ENCODE data around the gene HSD17B1. TPM values are rescaled to one million over a fixed set of nuclear protein-coding genes. Genes with fewer than 3 reads are reported as not detected.

HSD17B1 gene
- total and polyA plus RNA-seq, 12 donors = 0.50 to 2.6 (median 0.89) TPM

DNA sequence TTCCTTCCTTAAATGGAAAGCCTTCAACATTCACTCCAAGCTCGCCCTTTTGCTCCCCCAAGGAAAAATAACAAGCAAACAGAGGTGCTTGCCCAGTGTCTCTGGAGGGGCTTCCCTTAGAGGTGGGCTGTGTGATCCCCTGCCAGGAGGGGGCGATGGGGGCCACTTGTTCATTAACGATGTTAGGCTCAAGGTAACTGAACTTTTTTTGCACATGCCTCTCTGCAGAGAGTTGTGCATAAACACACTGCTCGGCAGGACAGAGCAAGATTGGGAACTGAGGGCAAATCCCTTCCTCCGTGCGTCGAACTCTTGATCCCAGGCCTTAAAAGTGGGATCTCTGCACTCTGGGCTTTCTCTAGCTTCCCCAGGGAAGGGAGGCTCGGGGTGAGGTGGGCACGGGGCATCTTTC lies 32.2 kb upstream of the HSD17B1 start:
- peak overlapping the region; percentile 92 to 98 (median 95) for H3K27ac ChIP-seq
- H3K4me3 ChIP-seq = peak overlapping the region in 1 of 10 donors; percentile 17
- peaks cover 0 to 42% (median 0%) of the 10 kb centered on the region in 9 donors for H3K36me3 ChIP-seq
- ATAC-seq (peak in 2 of 8 donors; percentile 3 to 4), DNase-seq (no peak)
- intact Hi-C loops (cut with DNase I) = loop anchor here in 5 of 10 donors (5.0 to 10.0 kb wide), 6 partner anchors 93 to 556 kb away; partner anchors contain the start of genes CNP (in 1 of the 5), HCRT (in 1 of the 5), HSPB9 (in 1 of the 5) and KAT2A (in 1 of the 5)
- 37 to 48% methylated on average over 9 of the region's 9 CpGs for WGBS, 2 donors
- no peaks in the 10 kb centered on the region for H3K27me3 ChIP-seq
- TF ChIP-seq, protein P1, sequence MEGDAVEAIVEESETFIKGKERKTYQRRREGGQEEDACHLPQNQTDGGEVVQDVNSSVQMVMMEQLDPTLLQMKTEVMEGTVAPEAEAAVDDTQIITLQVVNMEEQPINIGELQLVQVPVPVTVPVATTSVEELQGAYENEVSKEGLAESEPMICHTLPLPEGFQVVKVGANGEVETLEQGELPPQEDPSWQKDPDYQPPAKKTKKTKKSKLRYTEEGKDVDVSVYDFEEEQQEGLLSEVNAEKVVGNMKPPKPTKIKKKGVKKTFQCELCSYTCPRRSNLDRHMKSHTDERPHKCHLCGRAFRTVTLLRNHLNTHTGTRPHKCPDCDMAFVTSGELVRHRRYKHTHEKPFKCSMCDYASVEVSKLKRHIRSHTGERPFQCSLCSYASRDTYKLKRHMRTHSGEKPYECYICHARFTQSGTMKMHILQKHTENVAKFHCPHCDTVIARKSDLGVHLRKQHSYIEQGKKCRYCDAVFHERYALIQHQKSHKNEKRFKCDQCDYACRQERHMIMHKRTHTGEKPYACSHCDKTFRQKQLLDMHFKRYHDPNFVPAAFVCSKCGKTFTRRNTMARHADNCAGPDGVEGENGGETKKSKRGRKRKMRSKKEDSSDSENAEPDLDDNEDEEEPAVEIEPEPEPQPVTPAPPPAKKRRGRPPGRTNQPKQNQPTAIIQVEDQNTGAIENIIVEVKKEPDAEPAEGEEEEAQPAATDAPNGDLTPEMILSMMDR (IDR thresholded peaks at IDR 0.05) = peak in 7 of 9 donors; percentile 9 to 48 (median 29)
- H3K4me1 ChIP-seq = peaks cover 60 to 95% (median 80%) of the 10 kb centered on the region in 9 donors
- no peaks in the 10 kb centered on the region for H3K9me3 ChIP-seq

DNA sequence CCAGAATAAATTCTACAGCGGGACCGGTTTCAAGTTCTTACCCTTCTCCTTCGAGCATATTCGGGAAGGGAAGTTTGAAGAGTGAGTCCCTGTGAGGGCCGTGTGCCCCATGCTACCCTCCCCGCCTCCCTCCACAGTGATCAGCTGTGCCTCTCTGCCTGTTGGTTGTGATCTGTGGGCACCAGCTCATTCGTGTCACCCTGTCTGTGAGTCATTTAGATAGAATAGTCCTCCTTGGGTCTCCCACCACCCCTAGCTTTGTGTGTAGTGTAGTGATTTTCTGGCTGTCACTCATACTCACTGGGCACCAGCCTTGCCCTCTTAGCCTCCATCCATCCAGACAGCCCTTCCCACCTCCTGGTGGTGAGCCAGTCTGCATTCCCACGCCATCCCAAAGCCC lies 31.7 kb upstream of the HSD17B1 start:
- intact Hi-C loops (cut with DNase I) = loop anchor here in 5 of 10 donors (5.0 to 10.0 kb wide), 6 partner anchors 94 to 556 kb away; partner anchors contain the start of genes CNP (in 1 of the 5), HCRT (in 1 of the 5), HSPB9 (in 1 of the 5) and KAT2A (in 1 of the 5)
- TF ChIP-seq, protein P1 (IDR thresholded peaks at IDR 0.05) = no peak
- ATAC-seq = no peak
- H3K9me3 ChIP-seq = no peaks in the 10 kb centered on the region
- WGBS, 2 donors = 45 to 71% methylated on average over 8 of the region's 8 CpGs
- H3K27me3 ChIP-seq = no peaks in the 10 kb centered on the region
- no peak for DNase-seq
- H3K4me1 ChIP-seq = peaks cover 63 to 95% (median 84%) of the 10 kb centered on the region in 9 donors
- H3K4me3 ChIP-seq = peak overlapping the region in 1 of 10 donors; percentile 17
- H3K36me3 ChIP-seq = peaks cover 0 to 37% (median 0%) of the 10 kb centered on the region in 9 donors
- H3K27ac ChIP-seq = peak overlapping the region; percentile 92 to 98 (median 95)

DNA sequence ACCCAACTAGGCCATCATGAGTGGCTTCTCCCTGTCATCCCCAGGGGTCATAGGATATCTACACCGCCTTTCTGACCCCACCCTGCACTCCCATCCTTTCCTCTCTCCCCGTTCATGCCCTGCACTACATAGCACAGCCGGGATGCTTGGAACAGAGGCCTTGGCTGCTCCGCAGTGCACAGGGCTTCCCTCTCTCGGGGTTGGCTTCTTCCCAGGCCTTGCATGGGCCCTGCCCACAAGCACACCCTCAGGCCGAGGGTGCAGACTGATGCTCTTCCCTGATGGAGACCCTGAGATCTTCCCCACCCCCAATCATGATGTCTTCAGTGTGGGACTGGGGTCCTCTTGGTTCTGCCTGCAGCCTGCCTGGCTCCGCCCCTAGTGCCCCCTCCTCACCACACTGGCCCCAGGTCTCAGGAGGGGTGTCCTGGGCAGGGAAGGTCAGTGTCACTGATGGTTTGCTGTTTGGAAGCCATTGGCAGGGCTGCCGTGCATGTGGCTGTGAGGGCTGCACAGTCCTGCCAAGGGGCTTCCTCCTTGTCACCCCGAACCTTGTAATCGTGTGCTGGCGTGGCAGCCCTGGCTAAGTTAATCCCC lies 31.0 kb upstream of the HSD17B1 start:
- Histone ChIP-seq H3K27me3 (no peaks in the 10 kb centered on the region), H3K4me3 (no peak overlapping the region), H3K4me1 (peaks cover 64 to 95% (median 84%) of the 10 kb centered on the region in 9 donors), H3K9me3 (no peaks in the 10 kb centered on the region), H3K27ac (peak overlapping the region; percentile 16 to 98 (median 95)), H3K36me3 (peaks cover 0 to 32% (median 0%) of the 10 kb centered on the region in 9 donors)
- 50 to 63% methylated on average over 11 of the region's 11 CpGs for WGBS, 2 donors
- DNase-seq = no peak
- TF ChIP-seq, protein P1 (IDR thresholded peaks at IDR 0.05) = no peak
- no peak for ATAC-seq
- intact Hi-C loops (cut with DNase I) = loop anchor here in 5 of 10 donors (5.0 to 10.0 kb wide), 6 partner anchors 94 to 557 kb away; partner anchors contain the start of genes CNP (in 1 of the 5), HCRT (in 1 of the 5), HSPB9 (in 1 of the 5) and KAT2A (in 1 of the 5)

DNA sequence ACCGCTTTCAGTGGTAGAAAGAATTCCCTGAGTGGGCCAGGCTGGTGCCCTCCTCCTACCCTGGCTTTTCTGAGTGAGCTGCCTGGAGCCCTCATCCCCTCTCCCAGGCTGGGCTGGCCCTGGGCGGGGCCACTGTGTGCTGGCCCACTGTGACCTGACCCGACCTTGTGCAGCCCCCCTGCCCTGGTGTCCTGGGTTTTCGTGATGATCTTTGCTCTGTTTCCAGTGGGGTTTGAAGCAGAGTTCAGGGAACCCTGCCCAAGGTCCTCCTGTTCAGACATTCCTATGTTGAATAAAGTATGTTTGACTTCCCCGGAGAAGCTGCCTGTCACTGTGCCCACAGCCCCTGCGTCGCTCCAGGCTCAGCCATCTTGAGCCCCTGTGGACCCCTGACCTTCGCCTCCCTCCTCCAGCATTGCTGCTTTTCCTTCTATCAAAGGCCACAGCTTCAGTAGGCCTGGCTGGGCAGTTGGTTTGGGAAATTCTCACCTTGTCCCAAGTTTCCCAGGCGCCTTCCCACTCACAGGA lies 30.4 kb upstream of the HSD17B1 start:
- WGBS, 2 donors = 65 to 66% methylated on average over 9 of the region's 9 CpGs

More for the DNA sequence above, 30.4 kb upstream of the HSD17B1 start:
- intact Hi-C loops (cut with DNase I) = loop anchor here in 5 of 10 donors (5.0 to 10.0 kb wide), 6 partner anchors 95 to 558 kb away; partner anchors contain the start of genes CNP (in 1 of the 5), HCRT (in 1 of the 5), HSPB9 (in 1 of the 5) and KAT2A (in 1 of the 5)
- TF ChIP-seq, protein P1 (IDR thresholded peaks at IDR 0.05) = no peak
- Histone ChIP-seq H3K4me3 (no peak overlapping the region), H3K4me1 (peaks cover 64 to 95% (median 84%) of the 10 kb centered on the region in 9 donors), H3K27ac (peak overlapping the region; percentile 16 to 98 (median 95)), H3K9me3 (no peaks in the 10 kb centered on the region), H3K27me3 (no peaks in the 10 kb centered on the region), H3K36me3 (peaks cover 0 to 28% (median 0%) of the 10 kb centered on the region in 9 donors)
- ATAC-seq (no peak), DNase-seq (no peak)

Data from heart right ventricle (tissue), 16 donors.